NCI-H146 treated with DMSO at 0.1 percent for 48 hours (cell line): ENCODE measurements around the gene AHSG.

Source experiments
- DNase-seq: peaks from one replicate; lab custom pipeline; 2025; ENCODE audit not compliant: unreplicated experiment; lab: John Stamatoyannopoulos, UW

The AHSG gene

GRCh38 chr3:186637686-186638085, 24.8 kb downstream of the AHSG start:
- no peak for DNase-seq

GRCh38 chr3:186638259-186638658, 25.4 kb downstream of the AHSG start:
- no peak for DNase-seq

- DNase-seq: no peak
Measured at GRCh38 chr3:186639778-186640472, 27.1 kb downstream of the AHSG start, which contains the start of gene FETUB. TSS of gene FETUB (plus strand) at chr3:186640399. CDS start at chr3:186640461, 62 bp downstream.

GRCh38 chr3:186640473-186640818, 27.6 kb downstream of the AHSG start:
- DNase-seq: no peak

- DNase-seq: no peak
Measured at GRCh38 chr3:186640929-186641328, 28.1 kb downstream of the AHSG start.

- no peak for DNase-seq
Measured at GRCh38 chr3:186642014-186642413, 29.2 kb downstream of the AHSG start.

- DNase-seq: no peak
Measured at GRCh38 chr3:186643493-186643892, 30.6 kb downstream of the AHSG start.

GRCh38 chr3:186644683-186645082, 31.8 kb downstream of the AHSG start:
- no peak for DNase-seq

GRCh38 chr3:186646106-186646505, 33.2 kb downstream of the AHSG start:
- no peak for DNase-seq

- DNase-seq: no peak
Measured at GRCh38 chr3:186646841-186647240, 34.0 kb downstream of the AHSG start.

GRCh38 chr3:186648851-186649250, 36.0 kb downstream of the AHSG start:
- DNase-seq: no peak

- no peak for DNase-seq
Measured at GRCh38 chr3:186651678-186652215, 38.9 kb downstream of the AHSG start.

- no peak for DNase-seq
Measured at GRCh38 chr3:186653080-186653707, 40.3 kb downstream of the AHSG start.

- no peak for DNase-seq
Measured at GRCh38 chr3:186653984-186654383, 41.1 kb downstream of the AHSG start.

- no peak for DNase-seq
Measured at GRCh38 chr3:186663361-186664118, 50.7 kb downstream of the AHSG start.

GRCh38 chr3:186664119-186664495, 51.2 kb downstream of the AHSG start:
- no peak for DNase-seq

- no peak for DNase-seq
Measured at GRCh38 chr3:186664506-186664905, 51.6 kb downstream of the AHSG start.

- no peak for DNase-seq
Measured at GRCh38 chr3:186665625-186666188, 52.8 kb downstream of the AHSG start, which contains the start of gene HRG. TSS of gene HRG (plus strand) at chr3:186666014. CDS start at chr3:186666032, 18 bp downstream.

- DNase-seq: no peak
Measured at GRCh38 chr3:186668426-186668825, 55.6 kb downstream of the AHSG start.

- DNase-seq: no peak
Measured at GRCh38 chr3:186669378-186670084, 56.7 kb downstream of the AHSG start.

GRCh38 chr3:186670155-186670554, 57.3 kb downstream of the AHSG start:
- DNase-seq: no peak
